Gastrocnemius medialis (tissue), 4 donors: Measurements from ENCODE around the gene LINS1.

ENCODE experiments used
- CTCF ChIP-seq, 5 experiments: fragments of 450-650 bp in 3 of 5; fragments of 200-600 bp in 2 of 5; sonication (generic) in 2 of 5; IDR thresholded peaks in 4 of 5; conservative IDR thresholded peaks in 1 of 5; 1 replicate in 4 of 5; 2 replicates in 1 of 5; pipeline ENCODE4 v1.5.1; 2016 to 2019; ENCODE audit warnings: antibody characterized with exemption in 5 of 5, mild to moderate bottlenecking in 3 of 5, moderate library complexity in 3 of 5
- POLR2A ChIP-seq, 2 donors: fragments of 450-650 bp; IDR thresholded peaks; one replicate each; pipeline ENCODE4 v1.6.1; 2017; ENCODE audit warnings: antibody characterized with exemption in 2 of 2, mild to moderate bottlenecking in 2 of 2, moderate library complexity in 2 of 2

GRCh38 chr15:100614918-100615317 lies 12.9 kb upstream of the LINS1 start:
- TF ChIP-seq POLR2A (IDR thresholded peaks at IDR 0.05) (no peak), CTCF (IDR thresholded peaks at IDR 0.05 in 4 of 5, conservative IDR thresholded peaks at IDR 0.05 in 1 of 5) (no peak)
